GM19372 (cell line): ENCODE data around the gene INTU.
"Not testable (repeated sequence)": the region's sequence is repeated elsewhere in the genome, so short reads cannot be mapped to it uniquely, and the experiment has no call there.

Source experiments
- ATAC-seq: cut with Tn5 transposase; IDR thresholded peaks from one replicate; pipeline ENCODE4 v1.9.1; 2021; ENCODE audit warnings: mild to moderate bottlenecking, low read depth, moderate library complexity; ENCODE audit not compliant: unreplicated experiment

The INTU gene

DNA sequence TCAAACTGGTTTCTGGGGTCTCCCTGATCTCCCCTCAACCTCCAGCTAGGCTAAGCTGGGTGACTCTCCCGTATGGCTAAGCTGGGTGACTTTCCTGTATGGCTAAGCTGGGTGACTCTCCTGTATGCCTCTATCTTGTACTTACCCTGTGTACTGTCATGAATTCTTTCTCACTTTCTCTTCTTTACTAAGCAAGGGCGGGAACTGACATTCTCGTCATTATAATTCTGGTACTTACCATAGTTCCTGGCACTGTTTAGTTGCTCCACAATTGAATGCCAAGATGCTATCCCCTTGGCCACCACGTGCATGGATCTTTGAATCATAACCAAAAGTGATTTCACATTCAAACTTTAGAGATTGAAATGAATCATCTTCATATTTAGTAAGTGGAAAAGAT is 8.8 kb downstream of the INTU start:
- no peak for ATAC-seq

DNA sequence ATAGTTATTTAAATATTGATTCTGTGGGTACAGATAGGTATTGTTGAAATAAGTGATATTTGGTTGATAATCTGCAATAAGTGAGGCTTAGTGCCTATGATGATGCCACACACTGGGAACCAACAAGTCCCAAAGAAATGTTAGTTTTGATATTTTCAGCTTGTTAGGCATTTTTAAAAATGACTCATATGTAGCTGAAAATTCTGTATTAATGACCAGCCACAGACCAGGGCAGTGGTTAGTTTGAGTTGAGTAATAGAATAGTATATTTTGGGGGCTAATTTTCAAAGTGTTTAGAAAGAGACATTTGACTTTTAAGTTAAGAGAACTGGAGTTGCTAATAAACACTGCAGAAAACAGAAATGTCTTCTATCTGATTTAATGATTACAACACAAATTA is 9.4 kb downstream of the INTU start:
- ATAC-seq = no peak

DNA sequence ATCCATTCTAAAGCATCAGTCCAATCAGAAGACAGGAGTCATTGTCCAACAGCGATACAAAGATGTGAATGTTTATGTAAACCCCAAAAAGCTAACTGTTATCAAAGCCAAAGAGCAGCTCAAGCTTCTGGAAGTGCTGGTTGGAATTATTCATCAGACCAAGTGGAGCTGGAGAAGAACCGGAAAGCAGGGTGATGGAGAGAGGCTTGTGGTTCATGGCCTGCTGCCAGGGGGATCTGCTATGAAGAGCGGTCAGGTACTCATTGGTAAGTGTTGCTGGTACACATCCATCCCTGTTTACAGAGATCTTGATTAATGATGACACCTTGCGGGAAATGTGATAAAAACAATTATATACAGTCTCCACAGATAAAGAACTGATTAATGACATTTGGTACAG is 11.0 kb downstream of the INTU start:
- ATAC-seq = no peak

DNA sequence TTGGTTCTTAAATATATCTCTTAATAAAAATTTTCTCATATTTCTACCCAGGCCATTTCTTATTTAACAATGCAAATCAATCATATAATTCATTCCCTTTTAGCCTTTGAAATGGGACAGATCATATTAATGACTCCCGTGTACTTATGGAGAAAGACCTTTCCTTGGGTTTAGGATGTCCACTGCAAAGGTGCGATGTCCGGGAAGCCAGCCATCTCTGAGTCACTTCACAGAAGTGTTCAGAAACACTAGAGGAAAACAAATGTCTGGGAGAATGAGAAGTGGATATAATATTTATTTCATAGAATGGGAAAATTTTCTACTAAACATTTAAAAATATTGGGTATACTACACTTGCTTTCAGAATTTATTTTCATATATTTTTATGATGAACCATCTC is 15.3 kb downstream of the INTU start:
- no peak for ATAC-seq

DNA sequence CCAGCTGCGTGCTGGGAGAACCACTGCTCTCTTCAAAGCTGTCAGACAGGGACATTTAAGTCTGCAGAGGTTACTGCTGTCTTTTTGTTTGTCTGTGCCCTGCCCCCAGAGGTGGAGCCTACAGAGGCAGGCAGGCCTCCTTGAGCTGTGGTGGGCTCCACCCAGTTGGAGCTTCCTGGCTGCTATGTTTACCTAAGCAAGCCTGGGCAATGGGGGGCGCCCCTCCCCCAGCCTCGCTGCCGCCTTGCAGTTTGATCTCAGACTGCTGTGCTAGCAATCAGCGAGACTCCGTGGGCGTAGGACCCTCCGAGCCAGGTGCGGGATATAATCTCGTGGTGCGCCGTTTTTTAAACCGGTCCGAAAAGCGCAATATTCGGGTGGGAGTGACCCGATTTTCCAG is 22.8 kb downstream of the INTU start:
- not testable (repeated sequence) for ATAC-seq

DNA sequence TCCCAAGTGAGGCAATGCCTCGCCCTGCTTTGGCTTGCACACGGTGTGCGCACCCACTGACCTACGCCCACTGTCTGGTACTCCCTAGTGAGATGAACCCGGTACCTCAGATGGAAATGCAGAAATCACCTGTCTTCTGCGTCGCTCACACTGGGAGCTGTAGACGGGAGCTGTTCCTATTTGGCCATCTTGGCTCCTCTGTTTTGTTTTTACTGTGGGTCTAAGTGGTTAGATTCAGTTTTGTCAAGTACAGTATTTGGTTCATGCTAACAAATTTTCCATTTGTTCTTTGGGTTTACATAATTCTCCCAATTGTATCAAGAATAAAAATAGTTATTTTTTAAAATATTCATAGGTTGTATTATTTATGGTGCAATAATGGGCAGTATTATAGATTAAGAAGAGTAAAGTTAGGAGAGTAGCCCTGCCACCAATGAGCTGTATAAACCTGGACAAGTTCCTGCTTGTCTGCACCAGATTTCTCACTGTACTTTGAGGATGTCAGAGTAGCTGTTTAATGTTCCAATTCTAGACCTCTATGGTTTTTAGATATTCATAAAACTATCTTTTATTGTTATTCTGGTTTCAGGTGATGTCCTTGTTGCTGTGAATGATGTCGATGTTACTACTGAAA is 23.4 kb downstream of the INTU start:
- ATAC-seq = no peak

DNA sequence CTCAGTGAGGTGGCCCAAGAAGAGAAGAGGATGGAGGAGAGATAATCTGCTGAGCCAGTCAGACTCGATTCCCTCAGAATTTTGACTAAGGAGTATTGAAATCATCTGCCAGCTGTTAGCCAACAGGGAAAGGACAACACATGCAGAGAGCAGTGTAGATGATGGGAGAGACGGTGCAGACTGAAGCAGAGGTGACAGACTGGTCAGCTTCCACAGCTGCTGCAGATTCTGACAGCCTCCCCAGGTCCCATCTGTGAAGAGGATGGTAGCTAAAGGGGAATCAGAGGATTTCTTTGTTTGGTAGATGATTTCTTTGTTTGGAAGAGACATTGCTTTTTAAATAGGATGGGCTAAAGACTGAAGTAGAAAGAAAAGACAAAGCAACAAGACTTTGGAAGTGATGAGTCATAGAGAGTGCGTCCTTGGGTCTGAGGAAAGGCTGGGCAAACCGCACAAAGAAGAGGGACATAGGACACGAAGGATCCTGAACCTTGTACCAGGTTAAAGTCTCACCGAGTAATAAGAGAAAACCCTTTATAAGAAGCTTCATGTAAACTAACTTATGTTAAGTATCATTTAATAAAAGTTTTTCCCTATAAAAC is 27.6 kb downstream of the INTU start:
- no peak for ATAC-seq

DNA sequence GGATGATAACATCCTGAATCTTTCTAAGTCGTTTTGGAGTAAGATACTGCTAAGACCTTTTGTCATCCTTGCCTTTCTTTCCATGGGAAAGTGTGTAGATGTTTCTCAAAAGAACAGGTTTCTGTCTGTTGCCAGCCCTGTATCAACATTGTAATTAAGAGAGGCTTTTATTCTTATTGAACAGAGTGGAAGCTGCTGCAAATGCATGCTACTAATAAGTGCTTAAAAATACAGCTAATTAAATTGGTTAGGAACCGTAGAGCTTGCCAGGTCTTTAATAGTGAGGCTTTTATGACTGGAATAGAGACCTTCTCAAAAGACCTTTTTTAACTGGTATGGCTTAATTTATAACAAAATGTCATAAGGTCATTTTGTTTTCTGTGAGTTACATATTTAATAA is 34.4 kb downstream of the INTU start:
- no peak for ATAC-seq

DNA sequence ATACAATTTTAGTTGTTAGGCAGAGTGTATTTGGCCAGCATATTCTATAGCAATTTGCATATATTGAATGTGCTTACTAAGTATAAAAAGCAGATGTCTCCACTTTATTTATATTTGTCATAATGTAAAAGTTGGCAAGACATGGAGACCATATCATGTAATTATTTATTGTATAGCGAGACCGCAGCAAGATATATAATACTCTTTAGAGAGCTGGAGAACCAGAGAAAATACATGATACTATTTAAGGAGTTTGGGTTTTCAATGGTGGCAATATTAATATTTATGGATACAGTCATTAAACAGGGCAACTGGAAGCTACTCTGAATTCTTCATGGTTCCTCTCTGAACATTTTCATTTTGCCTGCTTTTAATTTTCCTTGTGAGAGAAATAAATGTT is 35.0 kb downstream of the INTU start:
- no peak for ATAC-seq

DNA sequence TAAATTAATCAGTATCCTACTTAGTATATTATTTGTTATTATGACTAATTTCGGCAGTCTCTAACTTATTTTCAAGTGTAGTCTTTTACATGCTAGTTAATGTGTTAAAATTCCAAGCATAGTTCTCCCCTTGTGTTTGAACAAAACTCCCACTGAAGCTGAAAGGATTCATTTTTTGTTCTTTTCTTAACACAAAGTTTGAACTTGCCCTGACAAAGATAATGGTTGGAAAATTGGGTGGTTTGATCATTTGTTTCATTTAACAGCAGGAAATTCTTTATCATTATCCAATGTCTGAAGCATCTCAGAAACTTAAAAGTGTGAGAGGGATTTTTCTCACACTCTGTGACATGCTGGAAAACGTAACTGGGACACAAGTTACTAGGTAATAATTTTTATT is 36.0 kb downstream of the INTU start:
- no peak for ATAC-seq

DNA sequence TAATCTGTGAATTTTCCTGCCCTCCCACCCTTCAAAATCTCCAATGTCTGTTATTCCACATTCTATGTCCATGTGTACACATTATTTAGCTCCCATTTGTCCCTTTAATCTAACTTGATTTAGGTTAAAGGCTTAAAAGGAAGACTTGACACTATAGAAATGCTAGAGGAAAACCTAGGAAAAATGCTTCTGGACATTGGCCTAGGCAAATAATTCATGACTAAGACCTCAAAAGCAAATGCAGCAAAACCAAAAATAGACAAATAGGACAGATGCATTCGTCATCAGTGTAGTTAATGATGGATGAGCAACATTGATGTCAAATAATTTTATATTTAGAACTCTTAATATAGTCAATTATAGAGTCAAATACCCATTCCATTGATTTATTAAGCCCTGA is 36.9 kb downstream of the INTU start:
- no peak for ATAC-seq

DNA sequence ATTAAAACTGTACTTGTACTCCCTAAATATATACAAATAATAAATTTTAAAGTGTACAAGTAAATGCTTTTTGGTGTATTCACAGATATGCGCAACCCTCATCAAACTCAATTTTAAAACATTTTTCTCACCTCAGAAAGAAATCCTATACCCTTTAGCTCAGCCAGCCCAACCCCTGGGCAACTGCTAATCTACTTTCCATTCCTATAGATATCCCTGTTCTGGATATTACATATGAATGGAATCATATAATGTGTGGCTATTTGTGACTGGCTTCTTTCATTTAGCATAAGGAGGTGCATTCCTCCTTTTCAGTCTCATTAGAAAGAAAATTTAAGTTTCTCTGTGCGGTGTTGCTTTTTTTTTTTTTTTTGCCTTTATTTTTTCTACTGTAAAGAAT is 39.4 kb downstream of the INTU start:
- no peak for ATAC-seq

DNA sequence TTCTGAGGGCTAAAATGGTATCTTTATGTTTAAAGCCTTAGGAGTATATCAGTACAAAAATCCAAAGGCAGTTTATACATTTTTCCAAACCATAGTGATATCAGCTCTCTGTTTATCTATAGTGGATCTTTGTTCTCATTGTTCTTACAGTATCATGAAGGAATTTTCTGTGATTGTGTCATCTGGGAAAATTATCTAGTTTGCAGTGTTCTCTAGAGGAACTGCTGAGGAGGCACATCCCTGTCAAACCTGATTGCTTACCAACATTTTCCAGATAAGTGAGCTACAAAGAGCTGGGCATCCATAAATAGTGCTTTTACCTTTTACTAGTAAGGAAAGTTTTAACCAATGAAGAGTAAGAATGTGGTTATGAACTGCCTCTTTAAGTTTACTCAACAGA is 52.5 kb downstream of the INTU start:
- no peak for ATAC-seq

DNA sequence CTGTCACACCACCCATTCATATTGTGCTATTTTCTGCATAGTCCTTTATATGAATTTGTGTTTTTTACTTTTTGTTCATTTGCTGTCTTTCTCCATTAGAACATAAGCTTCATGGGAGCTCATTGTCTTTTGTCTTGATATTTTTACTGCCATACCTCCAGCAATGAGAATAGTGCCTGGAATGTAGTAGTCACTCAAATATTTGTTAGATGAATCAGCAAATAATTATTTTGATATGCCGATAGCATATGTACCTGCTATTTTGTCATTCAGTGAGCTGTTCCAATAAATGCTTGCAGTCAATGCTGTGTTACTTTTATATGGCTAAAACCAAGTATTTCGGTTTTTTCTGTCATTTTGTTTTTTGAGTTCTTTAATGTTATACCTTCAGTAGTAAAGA is 53.9 kb downstream of the INTU start:
- no peak for ATAC-seq

DNA sequence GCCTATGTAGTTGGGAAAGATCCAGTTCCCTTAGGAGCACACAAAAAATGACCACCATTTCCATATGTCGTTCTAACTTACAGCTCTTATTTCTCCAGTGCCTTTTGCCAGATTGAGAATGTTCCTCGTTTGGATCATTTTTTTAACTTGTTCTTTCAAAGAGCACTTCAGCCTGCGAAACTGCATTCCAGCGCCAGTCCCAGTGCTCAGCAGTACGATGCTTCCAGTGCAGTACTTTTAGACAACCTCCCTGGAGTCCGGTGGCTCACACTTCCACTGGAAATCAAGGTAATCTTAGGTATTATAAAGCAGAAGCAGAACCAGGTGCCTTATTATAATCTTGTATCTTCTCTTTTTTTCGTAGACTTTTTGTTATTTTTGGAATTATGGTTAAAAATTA is 54.8 kb downstream of the INTU start:
- no peak for ATAC-seq

DNA sequence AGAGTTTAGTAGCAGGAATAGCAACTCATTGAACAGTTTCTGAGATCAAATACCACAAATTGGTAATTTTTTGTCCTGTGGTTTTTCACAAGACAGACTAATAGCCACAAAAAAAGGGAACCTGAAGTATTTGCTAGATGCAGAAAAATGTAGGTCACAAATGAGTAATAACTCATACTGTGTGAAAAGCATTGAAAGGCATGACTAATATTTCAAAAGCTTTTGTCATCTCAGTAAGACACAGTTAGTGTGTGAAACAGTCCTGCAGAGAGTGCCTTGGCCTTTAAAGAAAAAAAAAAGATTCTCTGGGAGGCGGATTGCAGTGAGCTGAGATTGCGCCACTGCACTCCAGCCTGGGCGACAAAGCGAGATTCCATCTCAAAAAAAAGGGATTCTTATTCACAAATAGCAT is 66.0 kb downstream of the INTU start:
- peak; percentile 97 for ATAC-seq

DNA sequence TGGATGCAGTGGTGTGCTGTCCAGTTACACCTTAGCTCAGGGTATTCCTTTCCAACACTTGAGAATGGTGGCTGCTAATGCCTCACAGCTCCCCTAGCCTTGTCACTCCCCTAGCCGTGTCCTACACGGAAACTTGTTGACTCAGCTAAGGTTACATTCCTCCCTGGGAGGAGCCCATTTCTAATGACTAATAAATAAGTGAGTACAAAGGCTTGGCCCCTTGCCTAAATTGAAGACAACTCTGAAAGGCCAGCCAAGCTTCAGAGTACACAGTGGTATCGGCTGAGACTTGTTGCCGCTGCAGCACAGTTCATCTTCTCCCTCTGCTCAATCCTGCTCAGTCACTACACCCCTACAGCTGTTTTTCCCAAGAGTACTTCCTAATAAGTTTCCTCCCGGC is 76.2 kb downstream of the INTU start:
- ATAC-seq = no peak

DNA sequence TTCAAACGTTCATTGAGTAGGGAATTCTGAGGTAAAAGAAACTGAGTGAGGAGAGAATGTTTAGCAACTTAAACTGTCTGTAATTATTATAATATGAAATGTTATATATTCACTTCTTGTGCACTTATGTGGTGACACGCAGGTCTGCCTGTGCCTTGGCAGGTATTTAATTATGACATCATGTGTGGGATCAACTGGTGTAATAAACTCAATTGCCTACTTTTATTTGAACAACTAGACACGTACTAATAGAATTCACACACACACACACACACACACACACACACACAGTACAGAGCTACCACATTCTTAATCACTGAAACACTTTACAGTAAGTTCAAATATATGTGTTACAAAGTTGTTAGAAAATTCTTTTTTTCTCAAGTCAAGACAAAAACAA is 76.7 kb downstream of the INTU start:
- ATAC-seq = no peak

DNA sequence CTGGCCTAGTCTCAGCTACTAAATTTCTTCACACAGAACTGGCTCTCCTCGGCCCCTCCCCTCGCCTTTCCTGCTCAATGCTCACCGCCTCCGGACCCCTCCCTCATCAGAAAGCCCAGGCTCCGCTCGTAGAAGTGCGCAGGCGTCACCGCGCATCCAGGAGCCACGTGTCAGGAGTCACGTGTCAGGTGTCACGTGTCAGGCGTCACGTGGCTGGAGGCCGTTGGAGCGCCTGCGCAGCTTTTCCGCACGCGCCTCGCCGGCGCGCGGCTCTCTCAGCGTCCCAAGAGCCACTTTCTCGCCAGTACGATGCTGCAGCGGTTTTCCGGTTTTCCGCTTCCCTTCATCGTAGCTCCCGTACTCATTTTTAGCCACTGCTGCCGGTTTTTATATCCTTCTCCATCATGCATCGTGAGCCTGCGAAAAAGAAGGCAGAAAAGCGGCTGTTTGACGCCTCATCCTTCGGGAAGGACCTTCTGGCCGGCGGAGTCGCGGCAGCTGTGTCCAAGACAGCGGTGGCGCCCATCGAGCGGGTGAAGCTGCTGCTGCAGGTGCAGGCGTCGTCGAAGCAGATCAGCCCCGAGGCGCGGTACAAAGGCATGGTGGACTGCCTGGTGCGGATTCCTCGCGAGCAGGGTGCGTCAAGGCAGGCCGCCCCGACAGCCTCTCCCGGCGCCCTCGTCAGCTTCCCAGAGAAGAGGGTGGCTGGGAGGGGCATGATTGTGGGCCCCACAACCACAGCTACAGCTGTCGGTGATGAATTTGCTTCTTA is 97.6 kb downstream of the INTU start, which contains the start of gene SLC25A31:
Gene SLC25A31, plus strand, starts transcription at position 259 of the 772 bp plus-strand sequence. Its CDS starts 146 bp downstream, at position 405.
- ATAC-seq = no peak

DNA sequence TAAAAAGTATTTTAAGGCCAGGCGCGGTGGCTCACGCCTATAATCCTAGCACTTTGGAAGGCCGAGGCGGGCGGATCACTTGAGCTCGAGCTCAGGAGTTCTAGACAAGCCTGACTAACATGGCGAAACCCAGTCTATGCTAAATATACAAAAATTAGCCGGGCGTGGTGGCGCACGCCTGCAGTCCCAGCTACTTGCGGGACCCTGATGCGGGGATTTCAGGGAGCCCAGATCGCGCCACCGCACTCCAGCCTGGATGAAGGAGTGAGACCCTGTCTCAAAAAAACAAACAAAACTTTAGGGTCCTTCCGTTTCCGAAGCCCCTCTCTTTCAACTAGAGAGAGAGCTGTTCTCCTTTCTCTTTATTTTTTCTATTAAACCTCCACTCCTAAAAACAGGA is 98.6 kb downstream of the INTU start:
- ATAC-seq = no peak

DNA sequence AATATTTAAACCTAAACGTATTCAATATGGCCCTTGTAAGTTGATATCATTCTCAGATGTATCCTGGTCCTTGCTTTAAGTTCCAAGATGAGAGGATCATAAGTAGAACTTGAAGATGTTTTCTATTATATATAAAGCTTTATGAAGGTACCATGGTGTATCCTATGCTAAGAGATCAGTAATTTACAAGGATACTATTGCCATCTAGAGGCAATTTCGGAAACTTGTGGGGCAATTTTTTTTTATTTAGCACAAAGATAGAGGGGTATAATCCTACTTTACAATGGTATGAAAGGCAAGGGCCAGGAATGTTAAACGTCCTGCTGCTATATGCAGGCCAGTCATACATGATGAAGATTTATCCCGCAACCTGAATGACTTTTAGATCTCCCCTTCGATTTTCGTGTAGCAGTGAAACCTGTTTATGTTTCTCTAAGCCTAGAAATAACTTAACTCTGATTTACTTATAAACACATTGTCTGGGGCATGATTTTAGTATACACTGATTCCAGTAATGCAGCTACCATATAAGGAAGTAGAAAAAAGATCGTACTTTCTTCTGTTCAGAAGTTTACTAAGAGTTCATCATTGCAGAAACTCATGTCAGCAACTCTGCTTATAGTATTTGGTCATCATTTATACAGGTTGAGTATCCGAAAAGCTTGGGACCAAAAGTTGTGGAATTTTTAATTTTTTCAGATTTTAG is 100.0 kb downstream of the INTU start:
- ATAC-seq = peak; percentile 82
